ENCODE results near the gene DHDH. TPM values are rescaled to one million over a fixed set of nuclear protein-coding genes. Genes with fewer than 3 reads are reported as not detected.
A peak's percentile ranks its signal among the peaks of the same experiment; 100 is the strongest.

DHDH gene
- total RNA-seq, 2 donors from 2014 or later, result not detected

GRCh38 chr19:48950830-48951519 lies 17.5 kb downstream of the DHDH start:
- Histone ChIP-seq H3K4me3 (no peak overlapping the region), H3K36me3 (no peaks in the 10 kb centered on the region), H3K27ac (no peak overlapping the region), H3K27me3 (no peaks in the 10 kb centered on the region), H3K9me3 (no peaks in the 10 kb centered on the region), H3K4me1 (peaks cover 0 to 12% of the 10 kb centered on the region in 2 donors)
- DNase-seq (ENCODE audit: low spot score), result no peak
- TF ChIP-seq, protein P1, sequence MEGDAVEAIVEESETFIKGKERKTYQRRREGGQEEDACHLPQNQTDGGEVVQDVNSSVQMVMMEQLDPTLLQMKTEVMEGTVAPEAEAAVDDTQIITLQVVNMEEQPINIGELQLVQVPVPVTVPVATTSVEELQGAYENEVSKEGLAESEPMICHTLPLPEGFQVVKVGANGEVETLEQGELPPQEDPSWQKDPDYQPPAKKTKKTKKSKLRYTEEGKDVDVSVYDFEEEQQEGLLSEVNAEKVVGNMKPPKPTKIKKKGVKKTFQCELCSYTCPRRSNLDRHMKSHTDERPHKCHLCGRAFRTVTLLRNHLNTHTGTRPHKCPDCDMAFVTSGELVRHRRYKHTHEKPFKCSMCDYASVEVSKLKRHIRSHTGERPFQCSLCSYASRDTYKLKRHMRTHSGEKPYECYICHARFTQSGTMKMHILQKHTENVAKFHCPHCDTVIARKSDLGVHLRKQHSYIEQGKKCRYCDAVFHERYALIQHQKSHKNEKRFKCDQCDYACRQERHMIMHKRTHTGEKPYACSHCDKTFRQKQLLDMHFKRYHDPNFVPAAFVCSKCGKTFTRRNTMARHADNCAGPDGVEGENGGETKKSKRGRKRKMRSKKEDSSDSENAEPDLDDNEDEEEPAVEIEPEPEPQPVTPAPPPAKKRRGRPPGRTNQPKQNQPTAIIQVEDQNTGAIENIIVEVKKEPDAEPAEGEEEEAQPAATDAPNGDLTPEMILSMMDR (IDR thresholded peaks at IDR 0.05), result no peak

- H3K4me3 ChIP-seq, result no peak overlapping the region
These were observed 19.6 kb downstream of the DHDH start for GRCh38 chr19:48953141-48953540.

GRCh38 chr19:48953990-48954594 lies 20.6 kb downstream of the DHDH start:
- no peaks in the 10 kb centered on the region for H3K9me3 ChIP-seq
- TF ChIP-seq, protein P1 (IDR thresholded peaks at IDR 0.05), result no peak
- peak overlapping the region; percentile 93 to 98 for H3K4me3 ChIP-seq
- H3K27me3 ChIP-seq, result no peaks in the 10 kb centered on the region
- H3K4me1 ChIP-seq, result peaks cover 0 to 14% of the 10 kb centered on the region in 2 donors
- no peaks in the 10 kb centered on the region for H3K36me3 ChIP-seq
- DNase-seq (ENCODE audit: low spot score), result no peak
- peak overlapping the region; percentile 88 to 94 for H3K27ac ChIP-seq

More at GRCh38 chr19:48953141-48953540, 19.6 kb downstream of the DHDH start:
- DNase-seq (ENCODE audit: low spot score), result no peak
- no peaks in the 10 kb centered on the region for H3K9me3 ChIP-seq
- H3K4me1 ChIP-seq, result peaks cover 0 to 14% of the 10 kb centered on the region in 2 donors
- TF ChIP-seq, protein P1 (IDR thresholded peaks at IDR 0.05), result no peak
- H3K27me3 ChIP-seq, result no peaks in the 10 kb centered on the region
- peak overlapping the region in 1 of 2 donors; percentile 88 for H3K27ac ChIP-seq
- no peaks in the 10 kb centered on the region for H3K36me3 ChIP-seq

GRCh38 chr19:48954595-48955307 lies 21.3 kb downstream of the DHDH start, which contains the start of gene BAX:
BAX (plus strand) TSS chr19:48954875; CDS start chr19:48954929, 54 bp downstream.
- peak within 1 kb of the TSS; percentile 88 to 94 for H3K27ac ChIP-seq
- no peaks in the 10 kb centered on the region for H3K36me3 ChIP-seq
- DNase-seq (ENCODE audit: low spot score), result peak; percentile 98
- H3K4me1 ChIP-seq, result peaks cover 0 to 14% of the 10 kb centered on the region in 2 donors
- no peaks in the 10 kb centered on the region for H3K27me3 ChIP-seq
- no peaks in the 10 kb centered on the region for H3K9me3 ChIP-seq
- TF ChIP-seq, protein P1 (IDR thresholded peaks at IDR 0.05), result peak in 1 of 2 donors; percentile 21
- peak within 1 kb of the TSS; percentile 93 to 98 for H3K4me3 ChIP-seq

GRCh38 chr19:48955308-48955958 lies 21.9 kb downstream of the DHDH start:
- H3K36me3 ChIP-seq, result no peaks in the 10 kb centered on the region
- H3K27me3 ChIP-seq, result no peaks in the 10 kb centered on the region
- peaks cover 0 to 14% of the 10 kb centered on the region in 2 donors for H3K4me1 ChIP-seq
- TF ChIP-seq, protein P1 (IDR thresholded peaks at IDR 0.05), result no peak
- H3K4me3 ChIP-seq, result peak overlapping the region; percentile 93 to 98
- peak overlapping the region; percentile 88 to 94 for H3K27ac ChIP-seq
- H3K9me3 ChIP-seq, result no peaks in the 10 kb centered on the region
- no peak for DNase-seq (ENCODE audit: low spot score)

Data from right atrium auricular region (tissue), 2 donors.